ENCODE data around the gene BEST2.

BEST2 gene

GRCh38 chr19:12745166-12745897 lies 6.3 kb upstream of the BEST2 start:
- TF ChIP-seq NFIC (IDR thresholded peaks at IDR 0.05): peak; percentile 20; the same call in 1 of the 2 replicates
- TF ChIP-seq FOXM1 (IDR thresholded peaks at IDR 0.05; ENCODE audit: borderline replicate concordance, low read depth): no peak

GRCh38 chr19:12748489-12748888 lies 3.1 kb upstream of the BEST2 start:
- no peak for TF ChIP-seq EP300 (IDR thresholded peaks at IDR 0.05; ENCODE audit: borderline replicate concordance)

- TF ChIP-seq FOXM1 (IDR thresholded peaks at IDR 0.05; ENCODE audit: borderline replicate concordance, low read depth) (no peak), CEBPB (IDR thresholded peaks at IDR 0.05) (no peak)
Measured at GRCh38 chr19:12749938-12750521, 1.6 kb upstream of the BEST2 start.

GRCh38 chr19:12750851-12751250 lies 740 bp upstream of the BEST2 start:
- no peak for TF ChIP-seq ZBTB7A (IDR thresholded peaks at IDR 0.05; ENCODE audit: low read depth)
- TF ChIP-seq TAF1 (IDR thresholded peaks at IDR 0.05; ENCODE audit: low read depth): no peak
- TF ChIP-seq CREB1 (IDR thresholded peaks at IDR 0.05; ENCODE audit: low read depth): no peak
- TF ChIP-seq USF1 (IDR thresholded peaks at IDR 0.05): no peak
- TF ChIP-seq TCF12 (IDR thresholded peaks at IDR 0.05; ENCODE audit: low read depth): no peak
- TF ChIP-seq TEAD4 (IDR thresholded peaks at IDR 0.05): no peak
- TF ChIP-seq CEBPB (IDR thresholded peaks at IDR 0.05): no peak
- no peak for TF ChIP-seq MAX (IDR thresholded peaks at IDR 0.05)
- no peak for TF ChIP-seq EP300 (IDR thresholded peaks at IDR 0.05; ENCODE audit: borderline replicate concordance)
- no peak for TF ChIP-seq YY1 (IDR thresholded peaks at IDR 0.05; ENCODE audit: low read depth)
- no peak for TF ChIP-seq NFIC (IDR thresholded peaks at IDR 0.05)
- no peak for TF ChIP-seq FOXM1 (IDR thresholded peaks at IDR 0.05; ENCODE audit: borderline replicate concordance, low read depth)
- no peak for TF ChIP-seq RAD21 (IDR thresholded peaks at IDR 0.05; ENCODE audit: low read depth)
- no peak for TF ChIP-seq REST (IDR thresholded peaks at IDR 0.05; ENCODE audit: low read depth)
- no peak for TF ChIP-seq EGR1 (IDR thresholded peaks at IDR 0.05)

- TF ChIP-seq TEAD4 (IDR thresholded peaks at IDR 0.05) (no peak), NFIC (IDR thresholded peaks at IDR 0.05) (no peak), USF1 (IDR thresholded peaks at IDR 0.05) (no peak), TAF1 (IDR thresholded peaks at IDR 0.05; ENCODE audit: low read depth) (no peak), YY1 (IDR thresholded peaks at IDR 0.05; ENCODE audit: low read depth) (no peak), REST (IDR thresholded peaks at IDR 0.05; ENCODE audit: low read depth) (no peak), CREB1 (IDR thresholded peaks at IDR 0.05; ENCODE audit: low read depth) (no peak), EP300 (IDR thresholded peaks at IDR 0.05; ENCODE audit: borderline replicate concordance) (no peak), FOXM1 (IDR thresholded peaks at IDR 0.05; ENCODE audit: borderline replicate concordance, low read depth) (no peak)
Measured at GRCh38 chr19:12752056-12752781, 628 bp downstream of the BEST2 start.

GRCh38 chr19:12754465-12755196 lies 3.0 kb downstream of the BEST2 start:
- TF ChIP-seq REST (IDR thresholded peaks at IDR 0.05; ENCODE audit: low read depth): no peak
- no peak for TF ChIP-seq TCF12 (IDR thresholded peaks at IDR 0.05; ENCODE audit: low read depth)
- TF ChIP-seq TEAD4 (IDR thresholded peaks at IDR 0.05): no peak
- TF ChIP-seq MAX (IDR thresholded peaks at IDR 0.05): no peak
- TF ChIP-seq CEBPB (IDR thresholded peaks at IDR 0.05): no peak
- TF ChIP-seq EGR1 (IDR thresholded peaks at IDR 0.05): no peak
- TF ChIP-seq ZBTB7A (IDR thresholded peaks at IDR 0.05; ENCODE audit: low read depth): no peak
- no peak for TF ChIP-seq USF1 (IDR thresholded peaks at IDR 0.05)
- TF ChIP-seq CREB1 (IDR thresholded peaks at IDR 0.05; ENCODE audit: low read depth): no peak
- no peak for TF ChIP-seq TAF1 (IDR thresholded peaks at IDR 0.05; ENCODE audit: low read depth)
- TF ChIP-seq YY1 (IDR thresholded peaks at IDR 0.05; ENCODE audit: low read depth): no peak

All from Ishikawa (cell line).